Upper lobe of right lung (tissue), 1 donor: Measurements from ENCODE around the gene RHPN2. TPM values are rescaled to one million over a fixed set of nuclear protein-coding genes. Genes with fewer than 3 reads are reported as not detected.
A peak's percentile ranks its signal among the peaks of the same experiment; 100 is the strongest.

Source experiments
- ATAC-seq: fragments of 200-7000 bp; cut with Tn5 transposase; one replicate; pipeline ENCODE4 v1.9.1; 2020; ENCODE audit warnings: mild to moderate bottlenecking, moderate library complexity
- DNase-seq: peaks from one replicate; pipeline ENCODE4 v3.0.0-alpha.2; 2020
- H3K27ac ChIP-seq: fragments of 200-600 bp; one replicate; pipeline ENCODE4 v1.8.0; 2022
- H3K27me3 ChIP-seq: fragments of 200-600 bp; one replicate; pipeline ENCODE4 v1.8.0; 2022; ENCODE audit warnings: mild to moderate bottlenecking
- H3K36me3 ChIP-seq: fragments of 200-600 bp; one replicate; pipeline ENCODE4 v1.8.0; 2022
- H3K4me1 ChIP-seq: fragments of 200-600 bp; one replicate; pipeline ENCODE4 v1.8.0; 2022
- H3K4me3 ChIP-seq: fragments of 200-600 bp; one replicate; pipeline ENCODE4 v1.8.0; 2022; ENCODE audit warnings: mild to moderate bottlenecking
- H3K9me3 ChIP-seq: fragments of 200-600 bp; one replicate; pipeline ENCODE4 v1.8.0; 2022
- CTCF ChIP-seq: fragments of 200-600 bp; IDR thresholded peaks from one replicate; pipeline ENCODE4 v1.8.0; 2022; ENCODE audit warnings: antibody characterized with exemption
- intact Hi-C: fragments of 100-400 bp; cut with DNase I; formaldehyde crosslinking; loops from one replicate; pipeline ENCODE4 v1.11.0; 2022
- total RNA-seq: library from RNA; stranded (reverse); fragmentation: NEBNext Ultra II Directional; extraction: Animal tissue kit (Norgen Biotek cat#: 25700); gene quantifications from one replicate; pipeline ENCODE4 v1.2.1, GENCODE V29; 2021
- donor health status: DM: no; HTN: yes; CAD: no; lungs with severe emphysema.

RHPN2 gene
- total RNA-seq, 1 donor from 2014 or later = 9.7 TPM

- peak within 1 kb of the TSS; percentile 97 for H3K4me3 ChIP-seq
- no peaks in the 10 kb centered on the region for H3K36me3 ChIP-seq
- H3K9me3 ChIP-seq = no peaks in the 10 kb centered on the region
- ATAC-seq (peak; percentile 99), DNase-seq (peak; percentile 93)
- H3K4me1 ChIP-seq = peaks cover 7% of the 10 kb centered on the region
- intact Hi-C loops = no loop called here
- TF ChIP-seq CTCF = no peak
- peak within 1 kb of the TSS; percentile 75 for H3K27ac ChIP-seq
- no peaks in the 10 kb centered on the region for H3K27me3 ChIP-seq
Observed at GRCh38 chr19:33080761-33081681, 16.3 kb upstream of the RHPN2 start, which contains the start of gene GPATCH1. Gene GPATCH1 (plus strand): TSS chr19:33081181. CDS start chr19:33081194, 13 bp downstream.

GRCh38 chr19:33075519-33075918 is 10.8 kb upstream of the RHPN2 start:
- H3K27ac ChIP-seq = no peak overlapping the region
- H3K4me1 ChIP-seq = no peaks in the 10 kb centered on the region
- DNase-seq = no peak
- no peak overlapping the region for H3K4me3 ChIP-seq
- intact Hi-C loops = no loop called here
- H3K27me3 ChIP-seq = no peaks in the 10 kb centered on the region
- no peak for ATAC-seq
- H3K9me3 ChIP-seq = no peaks in the 10 kb centered on the region
- no peak for TF ChIP-seq CTCF
- H3K36me3 ChIP-seq = no peaks in the 10 kb centered on the region

- Histone ChIP-seq H3K4me3 (no peak overlapping the region), H3K9me3 (no peaks in the 10 kb centered on the region), H3K4me1 (no peaks in the 10 kb centered on the region), H3K27ac (no peak overlapping the region), H3K36me3 (no peaks in the 10 kb centered on the region), H3K27me3 (no peaks in the 10 kb centered on the region)
- no peak for DNase-seq
- no peak for ATAC-seq
- intact Hi-C loops = no loop called here
- TF ChIP-seq CTCF = no peak
Observed at GRCh38 chr19:33071887-33072286, 7.2 kb upstream of the RHPN2 start.

- ATAC-seq (no peak), DNase-seq (no peak)
- Histone ChIP-seq H3K9me3 (no peaks in the 10 kb centered on the region), H3K4me1 (no peaks in the 10 kb centered on the region), H3K27ac (no peak overlapping the region), H3K27me3 (peaks cover 16% of the 10 kb centered on the region), H3K4me3 (no peak overlapping the region), H3K36me3 (no peaks in the 10 kb centered on the region)
- no peak for TF ChIP-seq CTCF
- intact Hi-C loops = no loop called here
Observed at GRCh38 chr19:33067121-33067520, 2.4 kb upstream of the RHPN2 start.

GRCh38 chr19:33066543-33066942 is 1.9 kb upstream of the RHPN2 start:
- DNase-seq = no peak
- Histone ChIP-seq H3K27ac (no peak overlapping the region), H3K9me3 (no peaks in the 10 kb centered on the region), H3K4me1 (no peaks in the 10 kb centered on the region), H3K4me3 (no peak overlapping the region), H3K27me3 (peaks cover 16% of the 10 kb centered on the region), H3K36me3 (no peaks in the 10 kb centered on the region)
- TF ChIP-seq CTCF = no peak
- ATAC-seq = no peak
- intact Hi-C loops = no loop called here
